Cardiac muscle cell (in vitro differentiated cells and primary cell): ENCODE measurements around the gene NEURL1B. TPM values are rescaled to one million over a fixed set of nuclear protein-coding genes. Genes with fewer than 3 reads are reported as not detected.

ENCODE experiments used
- DNase-seq, 2 donors: peaks; one replicate each; pipeline versions ENCODE4 v3.0.0 to v3.0.0-alpha.2; 2010 to 2017; ENCODE audit warnings: low read depth in 1 of 2, low spot score in 1 of 2
- H3K27ac ChIP-seq: fragments of 200-600 bp; sonication (generic); 2 replicates; pipeline ENCODE4 v1.5.1; 2016
- H3K27me3 ChIP-seq: fragments of 200-600 bp; sonication (generic); 2 replicates; pipeline ENCODE4 v1.6.0; 2016; ENCODE audit warnings: control low read depth
- H3K36me3 ChIP-seq: fragments of 200-600 bp; sonication (generic); 2 replicates; pipeline ENCODE4 v1.5.1; 2016; ENCODE audit warnings: control low read depth
- H3K4me1 ChIP-seq: fragments of 200-600 bp; sonication (generic); 2 replicates; pipeline ENCODE4 v1.8.1; 2017; ENCODE audit warnings: low read depth, mild to moderate bottlenecking, mixed run types
- H3K4me3 ChIP-seq: fragments of 200-600 bp; sonication (generic); 2 replicates; pipeline ENCODE4 v1.5.1; 2016; ENCODE audit warnings: mild to moderate bottlenecking
- H3K9me3 ChIP-seq: fragments of 200-600 bp; sonication (generic); 2 replicates; pipeline ENCODE4 v1.5.1; 2017; ENCODE audit warnings: low read depth, mild to moderate bottlenecking, control low read depth
- CTCF ChIP-seq: IDR thresholded peaks from 2 replicates; pipeline ENCODE4 v1.5.1; 2012; ENCODE audit warnings: low read depth, mild to moderate bottlenecking, low read length
- polyA plus RNA-seq: library from polyadenylated mRNA; unstranded; fragments of >200 nt; fragmentation: Nextera tagmentation; extraction: Ambion mirVana; gene quantifications from 2 replicates; pipeline ENCODE4 v1.2.1, GENCODE V29; 2016
- total RNA-seq: library from RNA; depleted of rRNA; stranded (reverse); fragments of >200 nt; gene quantifications from 2 replicates; pipeline ENCODE4 v1.2.3, GENCODE V29; 2016

The NEURL1B gene
- total and polyA plus RNA-seq, 2 experiments from 2014 or later = 4.6 to 55.8 TPM

- Histone ChIP-seq H3K4me1 (peaks cover 23% of the 10 kb centered on the region), H3K9me3 (no peaks in the 10 kb centered on the region), H3K27me3 (no peaks in the 10 kb centered on the region), H3K36me3 (no peaks in the 10 kb centered on the region), H3K27ac (no peak overlapping the region), H3K4me3 (peak overlapping the region; percentile 92)
- TF ChIP-seq CTCF = no peak
- DNase-seq = peak in 1 of 2 donors; percentile 20
Observed at GRCh38 chr5:172642051-172642409, 967 bp downstream of the NEURL1B start.

DNA sequence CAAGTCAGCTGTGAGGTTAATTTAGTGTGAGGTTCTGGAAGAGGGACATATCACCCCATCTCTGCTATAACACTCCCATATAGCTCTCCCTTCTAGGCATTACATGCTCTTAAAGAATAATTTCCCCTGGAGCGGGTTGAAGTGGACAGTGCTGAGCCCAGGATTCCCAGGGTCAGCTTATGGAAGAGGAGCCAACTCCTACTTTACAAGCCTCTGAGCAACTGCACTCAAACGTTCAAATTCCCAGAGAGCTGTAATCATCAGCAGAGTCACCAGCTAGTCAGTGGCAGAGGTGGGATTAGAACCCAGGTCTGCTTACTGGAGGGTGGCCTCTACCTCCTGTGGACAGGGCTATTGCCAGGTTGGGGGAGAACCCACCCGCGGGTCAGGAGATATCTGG lies 1.4 kb downstream of the NEURL1B start:
- DNase-seq = no peak
- Histone ChIP-seq H3K27me3 (no peaks in the 10 kb centered on the region), H3K27ac (no peak overlapping the region), H3K4me3 (peak overlapping the region; percentile 92), H3K4me1 (peaks cover 25% of the 10 kb centered on the region), H3K9me3 (no peaks in the 10 kb centered on the region), H3K36me3 (no peaks in the 10 kb centered on the region)
- TF ChIP-seq CTCF = no peak

DNA sequence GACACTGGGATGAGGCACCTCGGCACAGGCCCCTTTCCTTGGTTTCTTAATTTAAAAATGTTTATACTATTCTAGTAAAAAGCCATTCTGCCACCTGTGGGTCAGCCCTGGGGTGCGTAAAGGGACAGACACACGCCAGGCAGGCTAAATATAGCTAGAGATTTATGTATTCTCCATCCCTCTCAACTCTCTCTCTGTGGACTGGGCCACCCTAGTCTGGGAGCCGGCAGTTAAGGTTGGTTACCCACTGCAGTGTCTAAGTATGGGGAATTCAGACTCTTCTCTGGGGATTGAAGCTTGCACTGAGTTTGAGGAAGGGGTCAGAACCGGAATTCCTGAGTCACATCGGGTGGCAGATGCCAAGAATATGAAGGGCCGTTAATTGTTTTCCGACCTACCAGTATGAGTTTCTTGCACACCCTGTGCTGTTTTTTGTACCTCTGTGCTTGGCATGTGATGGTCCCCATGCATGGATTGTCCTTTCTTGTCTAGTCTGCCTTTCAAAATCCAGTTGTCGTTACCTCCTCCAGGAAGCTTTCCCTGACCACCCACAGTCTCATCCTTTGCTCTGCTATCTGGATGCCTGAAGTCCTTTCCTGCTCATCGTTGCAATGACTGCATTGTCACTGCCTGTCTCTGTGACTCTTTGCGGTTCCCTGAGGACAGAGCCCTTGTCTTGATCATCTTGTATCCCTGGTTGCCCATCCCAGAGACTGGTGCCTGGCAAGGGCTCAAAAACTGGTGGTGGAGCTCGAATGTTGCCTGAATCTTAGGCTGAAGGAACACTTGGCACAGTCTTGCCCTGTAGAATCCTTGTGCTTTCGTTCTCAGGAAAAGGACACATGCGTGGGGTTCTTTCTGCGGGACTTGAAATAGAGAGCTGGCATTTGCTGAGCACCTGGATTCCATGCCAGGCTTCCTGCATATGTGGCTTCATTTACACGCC lies 2.1 kb downstream of the NEURL1B start:
- no peak overlapping the region for H3K27ac ChIP-seq
- no peaks in the 10 kb centered on the region for H3K36me3 ChIP-seq
- no peak for TF ChIP-seq CTCF
- DNase-seq = no peak
- no peak overlapping the region for H3K4me3 ChIP-seq
- H3K27me3 ChIP-seq = no peaks in the 10 kb centered on the region
- H3K4me1 ChIP-seq = peaks cover 25% of the 10 kb centered on the region
- H3K9me3 ChIP-seq = no peaks in the 10 kb centered on the region

- Histone ChIP-seq H3K9me3 (no peaks in the 10 kb centered on the region), H3K4me3 (no peak overlapping the region), H3K27ac (no peak overlapping the region), H3K27me3 (no peaks in the 10 kb centered on the region), H3K4me1 (peaks cover 25% of the 10 kb centered on the region), H3K36me3 (no peaks in the 10 kb centered on the region)
- TF ChIP-seq CTCF = no peak
- DNase-seq = no peak
Observed at GRCh38 chr5:172644266-172644665, 3.2 kb downstream of the NEURL1B start.

DNA sequence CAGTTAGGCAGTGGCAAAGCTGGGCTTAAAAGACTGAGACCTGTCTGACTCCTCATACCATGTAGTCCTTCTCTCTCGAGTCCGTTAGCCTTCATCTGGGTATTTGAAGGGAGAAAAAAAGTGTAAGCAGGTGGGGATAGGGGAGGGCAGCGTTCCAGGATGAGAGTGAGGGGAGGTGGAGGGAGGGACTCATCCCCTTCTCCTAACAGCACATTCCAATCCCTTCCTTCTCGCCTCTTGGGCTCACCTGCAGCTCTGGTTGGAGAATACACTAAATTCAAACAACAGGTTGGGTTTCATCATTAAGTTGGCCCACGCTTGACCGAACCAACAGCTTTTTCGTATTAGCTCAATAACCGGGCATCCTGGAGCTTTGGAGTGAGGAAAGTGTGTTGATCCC lies 3.6 kb downstream of the NEURL1B start:
- Histone ChIP-seq H3K36me3 (no peaks in the 10 kb centered on the region), H3K9me3 (no peaks in the 10 kb centered on the region), H3K4me1 (peaks cover 25% of the 10 kb centered on the region), H3K27ac (peak overlapping the region; percentile 58), H3K4me3 (no peak overlapping the region), H3K27me3 (no peaks in the 10 kb centered on the region)
- no peak for TF ChIP-seq CTCF
- no peak for DNase-seq
